Measurements from ENCODE around the gene SH3BP5. TPM values are rescaled to one million over a fixed set of nuclear protein-coding genes. Genes with fewer than 3 reads are reported as not detected.
A peak's percentile ranks its signal among the peaks of the same experiment; 100 is the strongest.

Gene SH3BP5
- total RNA-seq: 4.5 and 5.9 TPM in 2 replicates
- long read RNA-seq, partial matches to known transcripts: 1 of 2 reads
- long read RNA-seq, other reads (novel, unspliced or antisense): 1 of 2 reads

DNA sequence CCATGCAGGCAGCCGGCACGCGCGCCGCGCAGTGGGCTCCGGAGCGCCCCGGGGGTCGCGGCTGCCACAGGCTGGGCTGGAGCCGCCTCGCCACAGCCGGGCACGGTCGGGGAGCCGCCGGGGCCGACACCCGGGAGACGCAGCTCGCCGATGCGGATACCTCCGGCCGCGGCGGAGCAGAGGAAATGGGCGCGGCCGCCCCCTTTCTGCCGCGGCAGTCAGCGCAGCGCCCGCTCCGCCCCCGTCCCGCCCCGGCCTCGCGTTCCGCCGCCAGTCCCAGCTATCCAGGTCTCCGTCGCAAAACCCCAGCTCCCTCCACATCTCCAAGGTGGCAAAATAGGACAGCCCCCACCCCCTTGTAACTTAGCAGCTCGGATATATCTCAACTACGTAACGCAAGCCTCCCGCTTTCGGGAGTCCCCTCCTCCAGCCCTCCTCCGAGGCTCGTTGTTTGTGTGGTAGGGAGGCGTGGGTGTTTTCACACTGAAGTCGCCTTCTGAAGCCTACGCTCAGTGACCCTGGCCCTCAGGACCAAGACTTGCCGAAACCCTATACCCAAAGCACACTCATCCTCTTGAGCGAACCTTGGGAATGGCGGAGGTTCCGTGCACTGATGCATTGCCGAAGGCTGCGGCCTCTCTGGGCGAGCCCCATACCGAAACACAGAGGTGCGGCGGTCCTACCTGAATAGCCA, at the start of gene SH3BP5:
Gene SH3BP5, minus strand, starts transcription at position 182 of the 694 bp plus-strand sequence. Its CDS starts 178 bp downstream, at position 4.
- H3K27me3 Mint-ChIP-seq (ENCODE audit: unreplicated experiment): no peaks in the 10 kb centered on the region
- H3K4me1 Mint-ChIP-seq (ENCODE audit: unreplicated experiment): peaks cover 23% of the 10 kb centered on the region
- H3K9me3 Mint-ChIP-seq (ENCODE audit: unreplicated experiment): no peaks in the 10 kb centered on the region
- peak; percentile 79 for TF ChIP-seq CTCF (IDR thresholded peaks at IDR 0.05)
- DNase-seq (ENCODE audit: extremely low spot score, unreplicated experiment): peak; percentile 88
- H3K36me3 Mint-ChIP-seq (ENCODE audit: unreplicated experiment): peaks cover 2% of the 10 kb centered on the region
- H3K4me3 Mint-ChIP-seq (ENCODE audit: unreplicated experiment): peak within 1 kb of the TSS; percentile 87
- H3K27ac Mint-ChIP-seq (ENCODE audit: unreplicated experiment): peak within 1 kb of the TSS; percentile 57

DNA sequence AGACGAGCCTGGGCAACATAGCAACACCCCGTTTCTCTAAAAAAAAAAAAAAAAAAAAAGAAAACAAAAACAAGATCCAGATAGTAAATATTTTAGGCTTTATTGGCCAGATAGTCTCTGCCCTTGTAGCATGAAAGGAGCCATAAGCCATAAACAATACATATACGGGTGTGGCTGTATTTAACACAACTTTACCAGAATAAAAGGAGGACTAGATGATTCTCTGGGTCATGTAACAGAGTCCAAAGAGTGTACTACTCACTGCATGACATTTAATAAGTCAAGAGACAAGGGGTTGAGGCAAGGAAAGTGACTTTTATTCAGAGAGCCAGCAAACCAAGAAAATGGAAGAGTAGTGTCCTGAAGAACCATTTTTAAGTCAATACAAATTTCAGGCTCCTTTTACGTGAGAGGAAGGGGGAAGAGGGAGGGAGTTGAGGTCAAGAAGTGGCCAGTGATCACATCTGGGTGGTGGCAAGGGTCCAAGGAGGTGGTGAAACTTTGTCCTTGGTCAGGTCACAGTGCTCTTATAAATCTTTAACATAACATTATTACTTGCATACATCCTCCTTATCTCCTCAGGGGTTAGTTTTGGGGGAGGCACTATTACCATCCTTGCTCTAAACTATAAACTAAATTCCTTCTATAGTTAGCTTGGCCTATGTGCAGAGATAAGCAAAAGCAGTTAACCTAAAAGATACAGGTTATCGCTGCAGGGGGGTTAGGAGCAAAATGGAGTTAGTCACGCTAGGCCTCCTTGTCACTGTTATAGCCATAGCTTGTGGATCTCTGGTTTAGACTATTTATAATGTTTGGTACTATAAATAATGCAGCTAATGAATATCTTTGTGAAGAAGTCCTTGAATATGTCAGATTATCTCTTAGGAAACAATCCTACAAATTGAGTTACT, 48.8 kb upstream of the SH3BP5 start:
- Mint-ChIP-seq H3K36me3 (ENCODE audit: unreplicated experiment) (no peaks in the 10 kb centered on the region), H3K9me3 (ENCODE audit: unreplicated experiment) (no peaks in the 10 kb centered on the region), H3K27me3 (ENCODE audit: unreplicated experiment) (no peaks in the 10 kb centered on the region), H3K4me3 (ENCODE audit: unreplicated experiment) (no peak overlapping the region), H3K4me1 (ENCODE audit: unreplicated experiment) (peaks cover 5% of the 10 kb centered on the region), H3K27ac (ENCODE audit: unreplicated experiment) (no peak overlapping the region)
- DNase-seq (ENCODE audit: extremely low spot score, unreplicated experiment): no peak
- no peak for TF ChIP-seq CTCF (IDR thresholded peaks at IDR 0.05)

GRCh38 chr3:15377961-15378791, 45.8 kb upstream of the SH3BP5 start:
- TF ChIP-seq CTCF (IDR thresholded peaks at IDR 0.05): peak; percentile 86
- no peaks in the 10 kb centered on the region for H3K9me3 Mint-ChIP-seq (ENCODE audit: unreplicated experiment)
- H3K27ac Mint-ChIP-seq (ENCODE audit: unreplicated experiment): peak overlapping the region; percentile 73
- no peaks in the 10 kb centered on the region for H3K36me3 Mint-ChIP-seq (ENCODE audit: unreplicated experiment)
- DNase-seq (ENCODE audit: extremely low spot score, unreplicated experiment): peak; percentile 96
- no peak overlapping the region for H3K4me3 Mint-ChIP-seq (ENCODE audit: unreplicated experiment)
- no peaks in the 10 kb centered on the region for H3K4me1 Mint-ChIP-seq (ENCODE audit: unreplicated experiment)
- no peaks in the 10 kb centered on the region for H3K27me3 Mint-ChIP-seq (ENCODE audit: unreplicated experiment)

- no peaks in the 10 kb centered on the region for H3K4me1 Mint-ChIP-seq (ENCODE audit: unreplicated experiment)
- H3K27ac Mint-ChIP-seq (ENCODE audit: unreplicated experiment): no peak overlapping the region
- no peak for TF ChIP-seq CTCF (IDR thresholded peaks at IDR 0.05)
- H3K9me3 Mint-ChIP-seq (ENCODE audit: unreplicated experiment): no peaks in the 10 kb centered on the region
- no peaks in the 10 kb centered on the region for H3K36me3 Mint-ChIP-seq (ENCODE audit: unreplicated experiment)
- DNase-seq (ENCODE audit: extremely low spot score, unreplicated experiment): no peak
- no peak overlapping the region for H3K4me3 Mint-ChIP-seq (ENCODE audit: unreplicated experiment)
- no peaks in the 10 kb centered on the region for H3K27me3 Mint-ChIP-seq (ENCODE audit: unreplicated experiment)
Observed at GRCh38 chr3:15375461-15376000, 43.1 kb upstream of the SH3BP5 start.

Measured in osteocyte (in vitro differentiated cells).